Activated T-cell treated with anti-CD3 and anti-CD28 coated beads for 24 hours (primary cell): ENCODE results near the gene FRA10AC1.

Experiments used
- DNase-seq: peaks from one replicate; pipeline ENCODE4 v3.0.0-alpha.2; 2020; ENCODE audit warnings: low read depth

FRA10AC1 gene

DNA sequence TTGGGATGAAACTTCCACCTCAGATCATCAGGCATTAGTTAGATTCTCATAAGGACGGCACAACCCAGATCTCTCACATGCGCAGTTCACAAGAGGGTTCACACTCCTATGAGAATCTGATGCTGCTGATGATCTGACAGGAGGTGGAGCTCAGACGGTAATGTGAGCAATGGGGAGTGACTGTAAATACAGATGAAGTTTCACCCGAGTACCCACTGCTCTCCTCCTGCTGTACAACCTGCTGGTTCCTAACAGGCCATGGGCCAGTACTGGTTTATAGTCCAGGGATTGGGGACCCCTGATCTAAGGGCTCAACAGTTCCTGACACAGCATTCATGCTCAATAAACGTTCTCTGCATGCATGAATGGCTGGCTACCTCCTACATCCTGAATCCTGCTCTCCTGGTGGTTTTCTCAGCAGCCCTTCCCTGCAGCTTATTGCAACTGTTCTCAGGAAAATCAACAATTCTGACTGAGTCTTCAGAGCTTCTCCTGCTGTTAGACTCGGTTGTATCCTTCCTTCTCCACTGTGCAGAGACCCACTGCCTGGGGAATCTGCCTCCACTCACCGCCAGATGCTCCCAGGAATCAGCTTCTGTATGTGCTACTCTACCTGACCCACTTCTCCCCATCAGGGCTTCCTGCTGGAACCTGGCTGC is 72.6 kb downstream of the FRA10AC1 start:
- no peak for DNase-seq

DNA sequence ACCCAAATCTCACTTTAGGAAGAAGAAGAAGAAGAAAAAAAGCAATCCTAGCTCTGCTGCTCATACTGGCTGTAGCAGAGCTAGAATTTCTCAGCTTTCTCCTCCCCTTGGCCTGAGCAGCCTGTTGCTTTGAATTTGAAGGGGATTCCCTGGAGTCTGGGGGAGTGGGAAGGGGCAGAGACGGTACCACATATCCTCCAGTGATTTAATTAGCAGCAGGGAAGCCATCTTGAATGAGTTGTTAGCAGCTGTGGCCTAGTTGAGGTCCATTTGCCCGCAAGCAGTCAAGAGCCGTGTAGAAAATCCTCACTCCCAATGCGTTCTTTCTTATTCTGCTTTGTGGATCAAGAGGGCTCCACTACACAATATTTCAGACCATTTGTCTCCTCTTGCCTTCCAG is 73.5 kb downstream of the FRA10AC1 start:
- no peak for DNase-seq

DNA sequence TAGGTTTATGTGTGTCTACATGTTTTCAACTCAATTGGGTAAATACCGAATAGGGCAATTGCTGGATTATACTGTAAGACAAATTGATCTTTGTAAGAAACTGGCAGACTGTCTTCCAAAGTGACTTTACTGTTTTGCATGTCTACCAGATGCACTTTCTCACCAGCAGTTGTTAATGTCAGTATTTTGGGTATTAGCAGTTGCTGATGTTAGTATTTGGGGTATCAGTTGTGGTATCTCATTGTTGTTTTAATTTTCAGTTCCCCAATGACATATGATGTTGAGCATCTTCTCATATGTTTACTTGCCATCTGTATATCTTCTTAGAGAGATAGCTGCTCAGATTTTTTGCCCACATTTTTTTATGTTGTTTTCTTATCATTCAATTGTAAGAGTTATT is 79.5 kb downstream of the FRA10AC1 start:
- no peak for DNase-seq

DNA sequence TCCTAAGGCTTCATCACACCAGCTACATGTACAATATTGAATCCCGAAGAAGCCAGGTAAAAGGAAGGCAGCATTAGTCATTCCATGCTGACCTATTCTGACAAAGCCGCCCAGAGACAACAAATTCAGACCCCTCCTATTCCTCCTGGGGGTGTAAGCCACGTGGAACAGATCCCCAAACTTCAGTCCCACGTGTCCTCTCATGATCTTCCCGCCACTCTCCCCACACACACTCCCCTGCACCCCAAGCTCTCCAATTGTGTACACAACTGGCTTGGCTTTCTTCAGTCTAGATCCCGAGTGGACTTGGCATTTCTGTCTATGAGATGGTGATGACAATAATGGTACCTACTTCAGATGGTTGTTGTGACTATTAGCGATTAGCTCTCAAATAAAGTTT is 81.5 kb downstream of the FRA10AC1 start:
- no peak for DNase-seq
